Epithelial cell of proximal tubule (primary cell): ENCODE results near the gene SERPINF2. TPM values are rescaled to one million over a fixed set of nuclear protein-coding genes. Genes with fewer than 3 reads are reported as not detected.

Experiments used
- total RNA-seq: library from RNA; depleted of rRNA; stranded (reverse); fragments of >200 nt; gene quantifications from 2 replicates; pipeline ENCODE4 v1.2.3, GENCODE V29; 2015

Gene SERPINF2
- total RNA-seq, 1 donor from 2014 or later: 0.92 TPM

Other genes starting within 250 kb of the SERPINF2 start
- 10.7 and 27.3 TPM in 2 replicates for gene INPP5K, start 226.3 kb upstream of the SERPINF2 start, total RNA-seq
- 25.9 and 32.5 TPM in 2 replicates for gene PITPNA, start 180.1 kb upstream of the SERPINF2 start, total RNA-seq
- gene SLC43A2, start 114.0 kb upstream of the SERPINF2 start, total RNA-seq: 2.3 and 12.9 TPM in 2 replicates
- gene SCARF1, start 97.1 kb upstream of the SERPINF2 start, total RNA-seq: 14.5 and 19.8 TPM in 2 replicates
- gene RILP, start 93.0 kb upstream of the SERPINF2 start, total RNA-seq: 18.2 and 21.4 TPM in 2 replicates
- gene PRPF8, start 58.0 kb upstream of the SERPINF2 start, total RNA-seq: 119 and 161 TPM in 2 replicates
- 1.4 and 1.6 TPM in 2 replicates for gene TLCD2, start 32.5 kb upstream of the SERPINF2 start, total RNA-seq
- 17.4 and 20.9 TPM in 2 replicates for gene WDR81, start 18.2 kb upstream of the SERPINF2 start, total RNA-seq
- 3.0 and 5.4 TPM in 2 replicates for gene SERPINF1, start 19.2 kb downstream of the SERPINF2 start, total RNA-seq
- 4.6 and 10.5 TPM in 2 replicates for gene SMYD4, start 87.0 kb downstream of the SERPINF2 start, total RNA-seq
- gene RPA1, start 87.1 kb downstream of the SERPINF2 start, total RNA-seq: 28.5 and 33.4 TPM in 2 replicates